Loucy (cell line): ENCODE measurements around the gene NRM.
"Not testable (repeated sequence)": the region's sequence is repeated elsewhere in the genome, so short reads cannot be mapped to it uniquely, and the experiment has no call there.

Experiments used
- EZH2phosphoT487 ChIP-seq: fragments of 200-600 bp; IDR thresholded peaks from 2 replicates; pipeline ENCODE4 v1.6.1; 2018; ENCODE audit warnings: antibody characterized with exemption, mild to moderate bottlenecking, moderate library complexity, borderline replicate concordance
- TF ChIP-seq, protein P1 (sequence below): fragments of 200-600 bp; sonication (generic); conservative IDR thresholded peaks from 2 replicates; pipeline ENCODE4 v1.5.1; 2014; ENCODE audit warnings: mild to moderate bottlenecking, antibody characterized with exemption, low read length

DNA sequence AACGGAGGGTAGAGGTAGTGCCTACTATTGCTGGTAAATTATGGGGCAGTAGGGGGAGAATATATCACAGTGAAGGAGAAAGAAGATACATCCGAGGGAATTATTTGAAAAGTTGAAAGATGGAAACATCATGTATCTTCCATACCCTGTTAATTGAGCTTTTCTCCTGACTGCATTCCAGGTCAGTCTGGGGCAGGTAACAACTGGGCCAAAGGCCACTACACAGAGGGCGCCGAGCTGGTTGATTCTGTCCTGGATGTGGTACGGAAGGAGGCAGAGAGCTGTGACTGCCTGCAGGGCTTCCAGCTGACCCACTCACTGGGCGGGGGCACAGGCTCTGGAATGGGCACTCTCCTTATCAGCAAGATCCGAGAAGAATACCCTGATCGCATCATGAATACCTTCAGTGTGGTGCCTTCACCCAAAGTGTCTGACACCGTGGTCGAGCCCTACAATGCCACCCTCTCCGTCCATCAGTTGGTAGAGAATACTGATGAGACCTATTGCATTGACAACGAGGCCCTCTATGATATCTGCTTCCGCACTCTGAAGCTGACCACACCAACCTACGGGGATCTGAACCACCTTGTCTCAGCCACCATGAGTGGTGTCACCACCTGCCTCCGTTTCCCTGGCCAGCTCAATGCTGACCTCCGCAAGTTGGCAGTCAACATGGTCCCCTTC, 32.5 kb upstream of the NRM start:
- TF ChIP-seq, protein P1, sequence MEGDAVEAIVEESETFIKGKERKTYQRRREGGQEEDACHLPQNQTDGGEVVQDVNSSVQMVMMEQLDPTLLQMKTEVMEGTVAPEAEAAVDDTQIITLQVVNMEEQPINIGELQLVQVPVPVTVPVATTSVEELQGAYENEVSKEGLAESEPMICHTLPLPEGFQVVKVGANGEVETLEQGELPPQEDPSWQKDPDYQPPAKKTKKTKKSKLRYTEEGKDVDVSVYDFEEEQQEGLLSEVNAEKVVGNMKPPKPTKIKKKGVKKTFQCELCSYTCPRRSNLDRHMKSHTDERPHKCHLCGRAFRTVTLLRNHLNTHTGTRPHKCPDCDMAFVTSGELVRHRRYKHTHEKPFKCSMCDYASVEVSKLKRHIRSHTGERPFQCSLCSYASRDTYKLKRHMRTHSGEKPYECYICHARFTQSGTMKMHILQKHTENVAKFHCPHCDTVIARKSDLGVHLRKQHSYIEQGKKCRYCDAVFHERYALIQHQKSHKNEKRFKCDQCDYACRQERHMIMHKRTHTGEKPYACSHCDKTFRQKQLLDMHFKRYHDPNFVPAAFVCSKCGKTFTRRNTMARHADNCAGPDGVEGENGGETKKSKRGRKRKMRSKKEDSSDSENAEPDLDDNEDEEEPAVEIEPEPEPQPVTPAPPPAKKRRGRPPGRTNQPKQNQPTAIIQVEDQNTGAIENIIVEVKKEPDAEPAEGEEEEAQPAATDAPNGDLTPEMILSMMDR = not testable (repeated sequence)
- not testable (repeated sequence) for TF ChIP-seq EZH2phosphoT487
